ENCODE results near the gene PP2D1.
"Not testable (repeated sequence)": the region's sequence is repeated elsewhere in the genome, so short reads cannot be mapped to it uniquely, and the experiment has no call there.

The PP2D1 gene

DNA sequence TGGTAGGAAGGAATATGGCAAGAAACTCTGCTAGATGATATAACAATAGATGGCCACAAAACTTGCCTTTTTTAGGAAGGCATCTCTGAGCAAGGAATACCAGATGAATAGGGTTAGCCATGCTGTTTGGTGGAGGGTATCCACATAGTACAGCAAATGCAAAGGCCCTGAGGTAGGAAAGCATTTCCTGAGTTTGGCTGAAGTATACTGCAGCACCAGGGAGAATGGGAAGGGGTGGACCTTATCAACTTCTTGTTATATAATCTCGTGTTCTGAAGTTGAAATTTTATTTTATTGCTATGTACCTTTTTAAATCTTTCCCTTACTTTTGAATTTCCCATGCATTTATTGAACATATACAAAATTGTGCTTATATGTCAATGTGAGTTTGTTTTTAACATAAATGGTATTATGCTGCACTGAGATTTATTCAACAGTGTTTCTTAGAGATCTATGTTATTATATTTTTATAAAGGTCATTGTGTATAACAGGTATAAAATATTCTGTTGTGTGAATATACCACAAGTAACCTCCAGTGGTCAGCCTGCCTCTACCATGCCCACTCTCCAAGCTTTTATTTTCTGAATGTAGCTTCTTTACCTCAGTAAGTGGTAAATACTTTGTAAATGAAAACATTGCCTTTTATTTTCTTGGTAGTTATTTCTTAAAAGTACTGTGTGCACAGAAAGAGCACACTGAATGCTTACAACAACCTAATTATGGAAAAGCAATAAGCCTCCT lies 25.4 kb upstream of the PP2D1 start:
- H3K27ac ChIP-seq, result no peak overlapping the region
- peak overlapping the region in 5 of 11 experiments; percentile 77 to 95 (median 84); a peak in 6 of 22 replicates for H3K4me2 ChIP-seq
- H3K9ac ChIP-seq, result no peak overlapping the region
- no peaks in the 10 kb centered on the region for H3K36me3 ChIP-seq
- H3K27me3 ChIP-seq, result no peaks in the 10 kb centered on the region
- TF ChIP-seq Cebpa-rat (IDR thresholded peaks at IDR 0.05), result no peak
- H3K9me3 ChIP-seq (replicated peaks in 1 of 11), result no peaks in the 10 kb centered on the region
- H3K4me1 ChIP-seq, result peaks cover 18 to 31% (median 26%) of the 10 kb centered on the region in 10 experiments
- H3K4me3 ChIP-seq, result no peak overlapping the region
- peaks cover 0 to 16% (median 9%) of the 10 kb centered on the region in 11 experiments; a peak in 10 of 22 replicates for H4K20me1 ChIP-seq

DNA sequence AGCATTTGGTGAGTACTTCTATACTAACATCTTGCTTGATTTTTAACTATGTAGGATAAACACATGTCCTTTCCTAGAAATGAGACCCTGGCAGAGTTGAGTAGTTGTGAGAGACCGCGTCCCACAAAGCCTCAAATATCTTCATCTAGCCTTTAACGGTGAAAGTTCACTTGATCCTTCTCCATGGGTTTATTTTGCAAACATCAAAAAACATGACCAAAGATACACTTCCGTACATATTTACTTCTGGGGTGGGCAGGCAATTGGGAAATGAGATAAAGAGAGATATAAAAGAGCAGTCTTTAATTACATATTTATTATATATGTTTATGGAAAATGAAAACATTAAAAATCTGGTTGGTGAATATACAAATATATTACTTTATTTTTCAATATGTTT lies 23.0 kb upstream of the PP2D1 start:
- Histone ChIP-seq H4K20me1 (no peaks in the 10 kb centered on the region), H3K36me3 (no peaks in the 10 kb centered on the region), H3K9me3 (replicated peaks in 1 of 11) (no peaks in the 10 kb centered on the region), H3K4me3 (no peak overlapping the region), H3K4me1 (peaks cover 9 to 16% (median 15%) of the 10 kb centered on the region in 10 experiments; a peak in 19 of 20 replicates), H3K27me3 (no peaks in the 10 kb centered on the region), H3K4me2 (no peak overlapping the region), H3K9ac (no peak overlapping the region), H3K27ac (no peak overlapping the region)
- TF ChIP-seq Cebpa-rat (IDR thresholded peaks at IDR 0.05), result no peak

DNA sequence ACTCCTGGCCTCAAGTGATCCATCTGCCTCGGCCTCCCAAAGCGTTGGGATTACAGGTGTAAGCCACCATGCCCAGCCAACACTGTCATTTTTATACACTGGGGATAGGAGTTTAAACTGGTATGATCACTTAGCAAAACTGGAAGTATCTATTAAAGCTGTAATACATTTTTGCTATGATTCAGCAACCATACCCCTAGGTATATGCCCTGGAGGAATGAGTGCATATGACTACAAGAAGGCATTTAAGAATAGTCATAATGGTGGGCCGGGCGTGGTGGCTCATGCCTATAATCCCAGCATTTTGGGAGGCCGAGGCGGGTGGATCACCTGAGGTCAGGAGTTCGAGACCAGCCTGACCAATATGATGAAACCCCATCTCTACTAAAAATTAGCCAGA lies 19.9 kb upstream of the PP2D1 start:
- H3K27ac ChIP-seq; H3K4me2 ChIP-seq; H4K20me1 ChIP-seq; H3K36me3 ChIP-seq; H3K4me3 ChIP-seq; H3K4me1 ChIP-seq; H3K27me3 ChIP-seq; H3K9ac ChIP-seq; H3K9me3 ChIP-seq (replicated peaks in 1 of 11): not testable (repeated sequence)

DNA sequence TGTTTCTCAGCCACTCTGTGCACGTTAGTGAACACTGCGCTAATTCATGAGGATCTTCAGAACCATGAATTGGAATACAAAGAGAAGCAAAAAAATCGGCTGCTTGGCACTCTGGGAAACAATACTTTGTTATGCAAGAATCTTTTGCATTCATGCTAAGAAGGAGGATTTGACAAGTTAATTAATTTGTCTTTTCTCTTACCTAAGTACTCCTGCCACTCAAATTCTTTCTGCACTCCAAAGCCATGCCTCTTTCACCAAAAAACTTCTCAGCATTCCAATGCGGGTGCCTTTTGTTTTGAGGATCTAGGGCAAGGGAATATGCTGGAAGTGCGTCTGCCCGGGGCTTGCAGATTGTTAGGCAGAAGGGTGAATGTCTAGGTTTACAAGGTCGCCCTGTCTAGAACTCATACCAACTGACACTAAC lies 16.9 kb upstream of the PP2D1 start:
- H3K27ac ChIP-seq, result no peak overlapping the region
- H3K9me3 ChIP-seq (replicated peaks in 1 of 11), result no peaks in the 10 kb centered on the region
- H3K4me2 ChIP-seq, result no peak overlapping the region
- no peaks in the 10 kb centered on the region for H3K27me3 ChIP-seq
- no peak overlapping the region for H3K4me3 ChIP-seq
- H3K36me3 ChIP-seq, result no peaks in the 10 kb centered on the region
- TF ChIP-seq Cebpa-rat (IDR thresholded peaks at IDR 0.05), result no peak
- no peaks in the 10 kb centered on the region for H4K20me1 ChIP-seq
- H3K9ac ChIP-seq, result no peak overlapping the region
- peaks cover under 1 to 3% (median 2%) of the 10 kb centered on the region in 10 experiments; a peak in 11 of 20 replicates for H3K4me1 ChIP-seq

GRCh38 chr3:20027136-20027535 lies 15.1 kb upstream of the PP2D1 start:
- Histone ChIP-seq H3K9me3 (replicated peaks in 1 of 11) (no peaks in the 10 kb centered on the region), H4K20me1 (no peaks in the 10 kb centered on the region), H3K27me3 (no peaks in the 10 kb centered on the region), H3K36me3 (no peaks in the 10 kb centered on the region), H3K9ac (no peak overlapping the region), H3K4me3 (no peak overlapping the region), H3K4me2 (no peak overlapping the region), H3K4me1 (peaks cover 6 to 10% (median 7%) of the 10 kb centered on the region in 10 experiments; a peak in 13 of 20 replicates), H3K27ac (no peak overlapping the region)
- TF ChIP-seq Cebpa-rat (IDR thresholded peaks at IDR 0.05), result no peak

GRCh38 chr3:20023623-20024405 lies 11.8 kb upstream of the PP2D1 start:
- Histone ChIP-seq H3K4me1 (peaks cover 6 to 10% (median 7%) of the 10 kb centered on the region in 10 experiments; a peak in 13 of 20 replicates), H3K4me3 (no peak overlapping the region), H4K20me1 (no peaks in the 10 kb centered on the region), H3K36me3 (no peaks in the 10 kb centered on the region), H3K27ac (no peak overlapping the region), H3K4me2 (peak overlapping the region in 5 of 11 experiments; percentile 6 to 39 (median 29); a peak in 6 of 22 replicates), H3K27me3 (no peaks in the 10 kb centered on the region), H3K9ac (peak overlapping the region in 2 of 11 experiments; percentile 11 to 26; a peak in 1 of 22 replicates), H3K9me3 (replicated peaks in 1 of 11) (no peaks in the 10 kb centered on the region)
- no peak for TF ChIP-seq Cebpa-rat (IDR thresholded peaks at IDR 0.05)

DNA sequence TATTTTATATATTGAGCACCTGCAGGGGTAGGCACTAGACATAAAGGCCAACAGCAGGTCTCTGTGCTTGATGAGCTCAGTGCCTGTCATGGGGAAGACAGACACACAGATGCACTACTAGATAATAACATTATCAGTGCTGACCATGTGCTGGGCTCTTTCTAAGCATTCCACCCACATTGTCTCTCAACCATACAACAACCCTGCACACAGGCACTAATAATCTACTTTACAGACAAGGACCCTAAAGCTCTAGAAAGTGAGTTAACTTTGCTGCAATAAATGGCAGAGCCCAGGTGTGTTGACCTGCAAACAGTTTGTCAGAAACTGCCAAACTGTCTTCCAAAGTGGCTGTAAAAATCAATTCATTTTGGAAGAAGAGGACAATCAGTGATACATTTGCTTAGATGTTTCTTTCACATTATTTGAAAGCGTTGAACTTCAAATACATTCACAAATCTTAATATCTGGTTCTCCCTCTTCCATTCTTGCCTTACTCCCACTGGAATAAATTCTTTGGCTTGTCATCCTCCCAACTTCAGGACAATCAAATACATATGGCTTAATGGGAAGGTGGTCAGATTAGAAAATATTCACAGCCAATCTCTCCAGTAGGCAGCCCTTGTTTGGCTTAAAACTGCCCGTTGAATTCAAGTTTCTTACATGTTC lies 11.0 kb upstream of the PP2D1 start:
- Histone ChIP-seq H3K9ac (0 out of 22 replicates have a peak overlapping the region, but pooled peaks of 1 of the 11 experiments have one; percentile 11), H3K4me1 (peaks cover 6 to 10% (median 7%) of the 10 kb centered on the region in 10 experiments; a peak in 13 of 20 replicates), H4K20me1 (no peaks in the 10 kb centered on the region), H3K4me2 (0 out of 22 replicates have a peak overlapping the region, but pooled peaks of 1 of the 11 experiments have one; percentile 29), H3K27ac (no peak overlapping the region), H3K9me3 (replicated peaks in 1 of 11) (no peaks in the 10 kb centered on the region), H3K36me3 (no peaks in the 10 kb centered on the region), H3K27me3 (no peaks in the 10 kb centered on the region), H3K4me3 (no peak overlapping the region)
- TF ChIP-seq Cebpa-rat (IDR thresholded peaks at IDR 0.05), result no peak

DNA sequence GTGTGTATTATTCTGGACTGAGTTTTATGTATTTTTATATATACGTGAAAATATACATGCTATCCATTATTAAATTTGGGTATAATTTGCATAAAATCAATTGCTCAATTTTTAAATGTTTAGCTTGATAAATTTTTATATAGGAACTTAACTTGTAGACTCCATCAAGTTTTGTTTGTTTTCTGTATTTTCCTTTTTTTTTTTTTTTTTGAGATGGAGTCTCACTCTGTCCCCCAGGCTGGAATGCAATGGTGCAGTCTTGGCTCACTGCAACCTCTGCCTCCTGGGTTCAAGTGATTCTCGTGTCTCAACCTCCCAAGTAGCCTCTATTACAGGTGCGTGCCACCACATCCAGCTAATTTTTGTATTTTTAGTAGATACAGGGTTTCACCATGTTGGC lies 4.0 kb upstream of the PP2D1 start:
- H3K27ac ChIP-seq; H3K36me3 ChIP-seq; H3K9ac ChIP-seq; H4K20me1 ChIP-seq; H3K4me2 ChIP-seq; H3K4me1 ChIP-seq; H3K4me3 ChIP-seq; H3K27me3 ChIP-seq; H3K9me3 ChIP-seq (replicated peaks in 1 of 11): not testable (repeated sequence)

GRCh38 chr3:20015525-20015924 lies 3.5 kb upstream of the PP2D1 start:
- H4K20me1 ChIP-seq, result no peaks in the 10 kb centered on the region
- H3K27me3 ChIP-seq, result no peaks in the 10 kb centered on the region
- H3K4me3 ChIP-seq, result no peak overlapping the region
- no peaks in the 10 kb centered on the region for H3K4me1 ChIP-seq
- H3K36me3 ChIP-seq, result no peaks in the 10 kb centered on the region
- H3K4me2 ChIP-seq, result no peak overlapping the region
- no peaks in the 10 kb centered on the region for H3K9me3 ChIP-seq (replicated peaks in 1 of 11)
- H3K9ac ChIP-seq, result no peak overlapping the region
- H3K27ac ChIP-seq, result no peak overlapping the region
- no peak for TF ChIP-seq Cebpa-rat (IDR thresholded peaks at IDR 0.05)
